ENCODE results near the gene FIGNL1.

FIGNL1 gene

GRCh38 chr7:50411332-50411731, 38.8 kb downstream of the FIGNL1 start:
- Mint-ChIP-seq H3K4me3 (peak overlapping the region; percentile 57 to 73), H3K27ac (peak overlapping the region; percentile 94), H3K4me1 (peaks cover 82 to 98% of the 10 kb centered on the region in 2 donors), H3K9me3 (no peaks in the 10 kb centered on the region), H3K27me3 (no peaks in the 10 kb centered on the region), H3K36me3 (peaks cover 0 to 10% of the 10 kb centered on the region in 2 donors)
- DNase-seq (no peak), ATAC-seq (replicated peaks) (peak; percentile 28 to 36)

- ATAC-seq (replicated peaks): peak; percentile 83
- peaks cover 3 to 18% of the 10 kb centered on the region in 2 donors for H3K36me3 Mint-ChIP-seq
- H3K4me3 Mint-ChIP-seq: peak overlapping the region; percentile 46 to 73
- H3K27me3 Mint-ChIP-seq: no peaks in the 10 kb centered on the region
- H3K27ac Mint-ChIP-seq: peak overlapping the region; percentile 94
- peaks cover 86 to 98% of the 10 kb centered on the region in 2 donors for H3K4me1 Mint-ChIP-seq
- peak; percentile 79 for DNase-seq
- no peaks in the 10 kb centered on the region for H3K9me3 Mint-ChIP-seq
These were observed 40.0 kb downstream of the FIGNL1 start for GRCh38 chr7:50409856-50410745.

GRCh38 chr7:50406935-50407334, 43.2 kb downstream of the FIGNL1 start:
- Mint-ChIP-seq H3K4me1 (peaks cover 84 to 100% of the 10 kb centered on the region in 2 donors), H3K9me3 (no peaks in the 10 kb centered on the region), H3K27me3 (no peaks in the 10 kb centered on the region), H3K36me3 (peaks cover 19 to 44% of the 10 kb centered on the region in 2 donors), H3K27ac (peak overlapping the region; percentile 89), H3K4me3 (peak overlapping the region in 1 of 2 donors; percentile 51)
- DNase-seq (no peak), ATAC-seq (replicated peaks) (no peak)

- H3K4me1 Mint-ChIP-seq: peaks cover 72 to 97% of the 10 kb centered on the region in 2 donors
- H3K9me3 Mint-ChIP-seq: no peaks in the 10 kb centered on the region
- H3K27ac Mint-ChIP-seq: peak overlapping the region; percentile 91
- peak; percentile 29 to 30 for ATAC-seq (replicated peaks)
- H3K36me3 Mint-ChIP-seq: peaks cover 33 to 62% of the 10 kb centered on the region in 2 donors
- no peak for DNase-seq
- peak overlapping the region; percentile 51 to 65 for H3K4me3 Mint-ChIP-seq
- no peaks in the 10 kb centered on the region for H3K27me3 Mint-ChIP-seq
These were observed 44.9 kb downstream of the FIGNL1 start for GRCh38 chr7:50405221-50405620.

- DNase-seq: no peak
- H3K27ac Mint-ChIP-seq: peak overlapping the region; percentile 51
- peaks cover 40 to 70% of the 10 kb centered on the region in 2 donors for H3K36me3 Mint-ChIP-seq
- no peak for ATAC-seq (replicated peaks)
- peaks cover 68 to 89% of the 10 kb centered on the region in 2 donors for H3K4me1 Mint-ChIP-seq
- no peak overlapping the region for H3K4me3 Mint-ChIP-seq
- H3K27me3 Mint-ChIP-seq: no peaks in the 10 kb centered on the region
- H3K9me3 Mint-ChIP-seq: no peaks in the 10 kb centered on the region
These were observed 45.8 kb downstream of the FIGNL1 start for GRCh38 chr7:50404392-50404791.

GRCh38 chr7:50400114-50400513, 50.0 kb downstream of the FIGNL1 start:
- no peak for DNase-seq

GRCh38 chr7:50399635-50400034, 50.5 kb downstream of the FIGNL1 start:
- ATAC-seq (replicated peaks) (no peak), DNase-seq (no peak)
- peaks cover 57 to 73% of the 10 kb centered on the region in 2 donors for H3K36me3 Mint-ChIP-seq
- H3K4me3 Mint-ChIP-seq: no peak overlapping the region
- H3K4me1 Mint-ChIP-seq: peaks cover 46 to 74% of the 10 kb centered on the region in 2 donors
- H3K27me3 Mint-ChIP-seq: no peaks in the 10 kb centered on the region
- peak overlapping the region; percentile 71 for H3K27ac Mint-ChIP-seq
- no peaks in the 10 kb centered on the region for H3K9me3 Mint-ChIP-seq

More at GRCh38 chr7:50400114-50400513, 50.0 kb downstream of the FIGNL1 start:
- Mint-ChIP-seq H3K27me3 (no peaks in the 10 kb centered on the region), H3K36me3 (peaks cover 57 to 74% of the 10 kb centered on the region in 2 donors), H3K27ac (no peak overlapping the region), H3K4me3 (no peak overlapping the region), H3K4me1 (peaks cover 49 to 79% of the 10 kb centered on the region in 2 donors), H3K9me3 (no peaks in the 10 kb centered on the region)
- no peak for ATAC-seq (replicated peaks)

- Mint-ChIP-seq H3K4me3 (no peak overlapping the region), H3K36me3 (peaks cover 58 to 73% of the 10 kb centered on the region in 2 donors), H3K4me1 (peaks cover 44 to 74% of the 10 kb centered on the region in 2 donors), H3K9me3 (no peaks in the 10 kb centered on the region), H3K27ac (no peak overlapping the region), H3K27me3 (no peaks in the 10 kb centered on the region)
- ATAC-seq (replicated peaks) (no peak), DNase-seq (no peak)
These were observed 50.9 kb downstream of the FIGNL1 start for GRCh38 chr7:50399206-50399605.

- Mint-ChIP-seq H3K27me3 (no peaks in the 10 kb centered on the region), H3K4me3 (peak overlapping the region in 1 of 2 donors; percentile 62), H3K36me3 (peaks cover 62 to 73% of the 10 kb centered on the region in 2 donors), H3K9me3 (no peaks in the 10 kb centered on the region), H3K27ac (peak overlapping the region; percentile 94), H3K4me1 (peaks cover 47 to 74% of the 10 kb centered on the region in 2 donors)
- no peak for DNase-seq
- peak in 1 of 2 donors; percentile 31 for ATAC-seq (replicated peaks)
These were observed 52.2 kb downstream of the FIGNL1 start for GRCh38 chr7:50397971-50398324.

GRCh38 chr7:50397320-50397970, 52.7 kb downstream of the FIGNL1 start:
- H3K4me1 Mint-ChIP-seq: peaks cover 52 to 74% of the 10 kb centered on the region in 2 donors
- H3K36me3 Mint-ChIP-seq: peaks cover 64 to 74% of the 10 kb centered on the region in 2 donors

GRCh38 chr7:50396856-50397255, 53.3 kb downstream of the FIGNL1 start:
- Mint-ChIP-seq H3K36me3 (peaks cover 67 to 74% of the 10 kb centered on the region in 2 donors), H3K9me3 (no peaks in the 10 kb centered on the region), H3K27ac (peak overlapping the region; percentile 88), H3K27me3 (no peaks in the 10 kb centered on the region), H3K4me1 (peaks cover 55 to 74% of the 10 kb centered on the region in 2 donors), H3K4me3 (peak overlapping the region; percentile 37 to 43)
- DNase-seq (no peak), ATAC-seq (replicated peaks) (peak in 1 of 2 donors; percentile 8)

More at GRCh38 chr7:50397320-50397970, 52.7 kb downstream of the FIGNL1 start:
- peak; percentile 55 to 60 for ATAC-seq (replicated peaks)
- DNase-seq: no peak
- Mint-ChIP-seq H3K27ac (peak overlapping the region; percentile 80), H3K27me3 (no peaks in the 10 kb centered on the region), H3K9me3 (no peaks in the 10 kb centered on the region), H3K4me3 (no peak overlapping the region)

GRCh38 chr7:50394315-50394714, 55.8 kb downstream of the FIGNL1 start:
- Mint-ChIP-seq H3K36me3 (peaks cover 64 to 72% of the 10 kb centered on the region in 2 donors), H3K27me3 (no peaks in the 10 kb centered on the region), H3K27ac (peak overlapping the region; percentile 94), H3K4me1 (peaks cover 64 to 86% of the 10 kb centered on the region in 2 donors), H3K4me3 (peak overlapping the region; percentile 72 to 74), H3K9me3 (no peaks in the 10 kb centered on the region)
- ATAC-seq (replicated peaks) (no peak), DNase-seq (no peak)

Measured in stimulated activated naive B cell treated with anti-CD40 and anti-IgM and Interleukin-4, amounts not matched to agents 10 μg/mL and 1 μg/mL and 100 μg/mL, for 72 hours (primary cell).